DOHH2 (cell line): ENCODE data around the gene GALNT13.

Experiments used
- H3F3A ChIP-seq: fragments of 200-600 bp; sonication (generic), shearing (Covaris generic); 2 replicates; pipeline ENCODE4 v1.6.0; 2016; ENCODE audit warnings: antibody characterized with exemption, mild to moderate bottlenecking; ENCODE audit not compliant: control insufficient read depth, insufficient read depth
- H3K27ac ChIP-seq: fragments of 200-600 bp; sonication (generic); 2 replicates; pipeline ENCODE4 v1.5.1; 2014; ENCODE audit warnings: low read depth, mild to moderate bottlenecking, low read length, moderate library complexity
- H3K27me3 ChIP-seq: fragments of 200-600 bp; sonication (generic); 2 replicates; pipeline ENCODE4 v1.6.1; 2014; ENCODE audit warnings: mild to moderate bottlenecking, low read length, mixed read lengths; ENCODE audit not compliant: control insufficient read depth
- H3K36me3 ChIP-seq: fragments of 200-600 bp; sonication (generic); 2 replicates; pipeline ENCODE4 v1.6.1; 2014; ENCODE audit warnings: mild to moderate bottlenecking, low read length, moderate library complexity, mixed read lengths; ENCODE audit not compliant: control insufficient read depth
- H3K4me1 ChIP-seq: fragments of 200-600 bp; sonication (generic); 2 replicates; pipeline ENCODE4 v1.6.1; 2014; ENCODE audit warnings: mild to moderate bottlenecking, low read length, mixed read lengths; ENCODE audit not compliant: control insufficient read depth
- H3K4me2 ChIP-seq: fragments of 200-600 bp; sonication (generic); 2 replicates; pipeline ENCODE4 v1.6.0; 2014; ENCODE audit warnings: mild to moderate bottlenecking, low read length, moderate library complexity
- H3K4me3 ChIP-seq: fragments of 200-600 bp; sonication (generic); 2 replicates; pipeline ENCODE4 v1.5.1; 2014; ENCODE audit warnings: mild to moderate bottlenecking, low read length, mixed read lengths
- H3K79me2 ChIP-seq: fragments of 200-600 bp; sonication (generic); 2 replicates; pipeline ENCODE4 v1.6.1; 2014; ENCODE audit warnings: mild to moderate bottlenecking, low read length, mixed read lengths; ENCODE audit not compliant: control insufficient read depth
- H3K9me2 ChIP-seq: fragments of 200-600 bp; sonication (generic); replicated peaks from 2 replicates; pipeline ENCODE4 v1.6.1; 2014; ENCODE audit warnings: mild to moderate bottlenecking, low read length, mixed read lengths; ENCODE audit not compliant: control insufficient read depth
- H3K9me3 ChIP-seq: fragments of 200-600 bp; sonication (generic); 2 replicates; pipeline ENCODE4 v1.6.1; 2014; ENCODE audit warnings: antibody characterized with exemption, low read length, mixed read lengths; ENCODE audit not compliant: control insufficient read depth, insufficient read depth
- H4K20me1 ChIP-seq: fragments of 200-600 bp; sonication (generic); 2 replicates; pipeline ENCODE4 v1.6.0; 2014; ENCODE audit warnings: low read depth, mild to moderate bottlenecking, antibody characterized with exemption, low read length, moderate library complexity; ENCODE audit not compliant: control insufficient read depth, insufficient read depth
- CTCF ChIP-seq: fragments of 200-600 bp; sonication (generic); IDR thresholded peaks from one replicate; pipeline ENCODE4 v1.5.1; 2014; ENCODE audit warnings: antibody characterized with exemption, mild to moderate bottlenecking, low read depth, low read length; ENCODE audit not compliant: poor library complexity, severe bottlenecking
- EZH2phosphoT487 ChIP-seq: fragments of 200-600 bp; sonication (generic); IDR thresholded peaks from 2 replicates; pipeline ENCODE4 v1.6.1; 2017; ENCODE audit warnings: borderline replicate concordance, mild to moderate bottlenecking, antibody characterized with exemption, low read length, moderate library complexity, mixed read lengths

The GALNT13 gene

GRCh38 chr2:154195644-154196195, 324.0 kb downstream of the GALNT13 start:
- Histone ChIP-seq H3K4me1 (no peaks in the 10 kb centered on the region), H3K27ac (no peak overlapping the region), H3K79me2 (no peaks in the 10 kb centered on the region), H3K27me3 (no peaks in the 10 kb centered on the region), H3K9me2 (no peaks in the 10 kb centered on the region), H3K36me3 (no peaks in the 10 kb centered on the region), H3K9me3 (no peaks in the 10 kb centered on the region), H3F3A (no peaks in the 10 kb centered on the region), H3K4me2 (no peak overlapping the region), H4K20me1 (no peaks in the 10 kb centered on the region), H3K4me3 (no peak overlapping the region)
- TF ChIP-seq CTCF (no peak), EZH2phosphoT487 (no peak)

- Histone ChIP-seq H3K79me2 (no peaks in the 10 kb centered on the region), H3K4me3 (no peak overlapping the region), H3K27ac (no peak overlapping the region), H3K4me1 (no peaks in the 10 kb centered on the region), H3K27me3 (no peaks in the 10 kb centered on the region), H3K36me3 (no peaks in the 10 kb centered on the region), H3K9me3 (no peaks in the 10 kb centered on the region), H3K4me2 (no peak overlapping the region), H4K20me1 (no peaks in the 10 kb centered on the region), H3K9me2 (no peaks in the 10 kb centered on the region), H3F3A (no peaks in the 10 kb centered on the region)
- TF ChIP-seq EZH2phosphoT487 (no peak), CTCF (no peak)
Measured at GRCh38 chr2:154198866-154199265, 327.1 kb downstream of the GALNT13 start.

GRCh38 chr2:154203206-154203605, 331.5 kb downstream of the GALNT13 start:
- Histone ChIP-seq H3F3A (no peaks in the 10 kb centered on the region), H3K79me2 (no peaks in the 10 kb centered on the region), H4K20me1 (no peaks in the 10 kb centered on the region), H3K4me2 (no peak overlapping the region), H3K4me3 (no peak overlapping the region), H3K36me3 (no peaks in the 10 kb centered on the region), H3K4me1 (no peaks in the 10 kb centered on the region), H3K9me2 (no peaks in the 10 kb centered on the region), H3K9me3 (no peaks in the 10 kb centered on the region), H3K27ac (no peak overlapping the region), H3K27me3 (no peaks in the 10 kb centered on the region)
- TF ChIP-seq CTCF (no peak), EZH2phosphoT487 (no peak)
